Smooth muscle cell (in vitro differentiated cells): Measurements from ENCODE around the gene ACSF2. TPM values are rescaled to one million over a fixed set of nuclear protein-coding genes. Genes with fewer than 3 reads are reported as not detected.

Experiments used
- DNase-seq: peaks from one replicate; lab custom pipeline; 2025; ENCODE audit not compliant: unreplicated experiment; lab: John Stamatoyannopoulos, UW
- H2AFZ ChIP-seq: fragments of 200-600 bp; sonication (generic); 2 replicates; pipeline ENCODE4 v1.6.0; 2016; ENCODE audit warnings: antibody characterized with exemption, low read depth, mild to moderate bottlenecking
- H3F3A ChIP-seq: fragments of 200-600 bp; sonication (generic); 2 replicates; pipeline ENCODE4 v1.6.0; 2017; ENCODE audit warnings: antibody characterized with exemption, low read depth
- H3K27ac ChIP-seq: fragments of 200-600 bp; sonication (generic); 2 replicates; pipeline ENCODE4 v1.5.1; 2016; ENCODE audit warnings: low read depth, mild to moderate bottlenecking
- H3K27me3 ChIP-seq: fragments of 200-600 bp; sonication (generic); 2 replicates; pipeline ENCODE4 v1.6.1; 2016; ENCODE audit warnings: low read depth, mild to moderate bottlenecking
- H3K36me3 ChIP-seq: fragments of 200-600 bp; sonication (generic); 2 replicates; pipeline ENCODE4 v1.5.1; 2016; ENCODE audit warnings: low read depth
- H3K4me1 ChIP-seq: fragments of 200-600 bp; sonication (generic); 2 replicates; pipeline ENCODE4 v1.5.1; 2016; ENCODE audit warnings: low read depth
- H3K4me2 ChIP-seq: fragments of 200-600 bp; sonication (generic); 2 replicates; pipeline ENCODE4 v1.6.0; 2016; ENCODE audit warnings: mild to moderate bottlenecking
- H3K4me3 ChIP-seq: fragments of 200-600 bp; sonication (generic); 2 replicates; pipeline ENCODE4 v1.5.1; 2016; ENCODE audit warnings: mild to moderate bottlenecking
- H3K79me2 ChIP-seq: fragments of 200-600 bp; sonication (generic); 2 replicates; pipeline ENCODE4 v1.6.0; 2016; ENCODE audit warnings: low read depth, mild to moderate bottlenecking
- H3K9ac ChIP-seq: fragments of 200-600 bp; sonication (generic); 2 replicates; pipeline ENCODE4 v1.6.0; 2016; ENCODE audit warnings: low read depth
- H3K9me3 ChIP-seq: fragments of 200-600 bp; sonication (generic); replicated peaks from 2 replicates; pipeline ENCODE4 v1.5.1; 2016; ENCODE audit warnings: low read depth
- H4K20me1 ChIP-seq: fragments of 200-600 bp; sonication (generic); 2 replicates; pipeline ENCODE4 v1.6.0; 2016; ENCODE audit warnings: low read depth
- WGBS: methylation state at CpG from one replicate; pipeline ENCODE4 v1.1.7; 2016; ENCODE audit warnings: low lambda C conversion rate; 5-methylcytosine and 5-hydroxymethylcytosine counted together
- polyA plus RNA-seq: library from polyadenylated mRNA; unstranded; fragments of >200 nt; fragmentation: Nextera tagmentation; extraction: Ambion mirVana; gene quantifications from 2 replicates; pipeline ENCODE4 v1.2.1, GENCODE V29; 2016
- total RNA-seq: library from RNA; depleted of rRNA; stranded (reverse); fragments of >200 nt; gene quantifications from 2 replicates; pipeline ENCODE4 v1.2.3, GENCODE V29; 2014
- TF ChIP-seq, protein P1 (sequence below): fragments of 200-600 bp; sonication (generic); IDR thresholded peaks from 2 replicates; pipeline ENCODE4 v1.5.1; 2017; ENCODE audit warnings: borderline replicate concordance, mild to moderate bottlenecking, antibody characterized with exemption; ENCODE audit not compliant: insufficient read depth, poor library complexity, severe bottlenecking

The ACSF2 gene
- total and polyA plus RNA-seq, 2 experiments from 2014 or later, result 13.7 to 16.8 TPM

DNA sequence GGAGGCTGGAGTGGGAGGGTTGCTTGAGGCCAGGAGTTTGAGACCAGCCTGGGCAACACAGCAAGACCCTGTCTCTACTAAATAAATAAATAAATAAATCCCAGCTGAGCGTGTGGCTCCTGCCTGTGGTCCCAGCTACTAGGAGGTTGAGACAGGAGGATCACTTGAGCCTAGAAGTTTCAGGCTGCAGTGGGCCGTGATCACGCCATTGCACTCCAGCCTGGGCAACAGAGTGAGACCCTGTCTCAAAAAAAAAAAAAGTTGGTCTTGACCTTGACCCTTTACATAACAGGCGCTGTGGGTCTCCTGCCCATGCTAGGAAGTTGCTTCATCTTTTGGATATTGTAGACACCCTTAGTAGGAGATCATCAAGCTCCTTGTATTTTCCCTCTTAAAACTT lies 11.4 kb downstream of the ACSF2 start:
- Histone ChIP-seq H3K4me3 (no peak overlapping the region), H3K27me3 (no peaks in the 10 kb centered on the region), H3K9me3 (no peaks in the 10 kb centered on the region), H3K27ac (no peak overlapping the region), H3K4me2 (no peak overlapping the region), H2AFZ (no peak overlapping the region), H3K79me2 (no peaks in the 10 kb centered on the region), H3K9ac (no peak overlapping the region), H3K36me3 (no peaks in the 10 kb centered on the region), H3F3A (no peaks in the 10 kb centered on the region), H4K20me1 (peaks cover 8% of the 10 kb centered on the region), H3K4me1 (no peaks in the 10 kb centered on the region)
- no peak for DNase-seq
- TF ChIP-seq, protein P1, sequence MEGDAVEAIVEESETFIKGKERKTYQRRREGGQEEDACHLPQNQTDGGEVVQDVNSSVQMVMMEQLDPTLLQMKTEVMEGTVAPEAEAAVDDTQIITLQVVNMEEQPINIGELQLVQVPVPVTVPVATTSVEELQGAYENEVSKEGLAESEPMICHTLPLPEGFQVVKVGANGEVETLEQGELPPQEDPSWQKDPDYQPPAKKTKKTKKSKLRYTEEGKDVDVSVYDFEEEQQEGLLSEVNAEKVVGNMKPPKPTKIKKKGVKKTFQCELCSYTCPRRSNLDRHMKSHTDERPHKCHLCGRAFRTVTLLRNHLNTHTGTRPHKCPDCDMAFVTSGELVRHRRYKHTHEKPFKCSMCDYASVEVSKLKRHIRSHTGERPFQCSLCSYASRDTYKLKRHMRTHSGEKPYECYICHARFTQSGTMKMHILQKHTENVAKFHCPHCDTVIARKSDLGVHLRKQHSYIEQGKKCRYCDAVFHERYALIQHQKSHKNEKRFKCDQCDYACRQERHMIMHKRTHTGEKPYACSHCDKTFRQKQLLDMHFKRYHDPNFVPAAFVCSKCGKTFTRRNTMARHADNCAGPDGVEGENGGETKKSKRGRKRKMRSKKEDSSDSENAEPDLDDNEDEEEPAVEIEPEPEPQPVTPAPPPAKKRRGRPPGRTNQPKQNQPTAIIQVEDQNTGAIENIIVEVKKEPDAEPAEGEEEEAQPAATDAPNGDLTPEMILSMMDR, result no peak
- WGBS, result 100% methylated on average over 4 of the region's 4 CpGs

DNA sequence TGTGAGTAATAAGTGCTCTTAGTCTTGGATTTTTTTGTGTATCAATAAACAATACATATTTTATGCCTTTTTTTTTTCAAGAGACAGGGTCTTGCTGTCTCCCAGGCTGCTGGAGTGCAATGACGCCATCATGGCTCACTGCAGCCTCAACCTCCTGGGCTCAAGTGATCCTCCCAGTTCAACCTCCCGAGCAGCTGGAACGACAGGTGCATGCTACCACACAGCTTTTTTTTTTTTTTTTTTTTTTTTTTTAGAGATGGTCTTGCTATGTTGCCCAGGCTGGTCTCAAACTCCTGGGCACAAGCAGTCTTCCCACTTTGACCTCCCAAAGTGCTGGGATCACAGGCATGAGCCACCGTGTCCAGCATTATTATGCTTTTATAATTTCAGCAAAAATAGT lies 13.0 kb downstream of the ACSF2 start:
- no peak overlapping the region for H3K4me3 ChIP-seq
- peaks cover 8% of the 10 kb centered on the region for H3K4me1 ChIP-seq
- H3K36me3 ChIP-seq, result no peaks in the 10 kb centered on the region
- no peak for DNase-seq
- no peak overlapping the region for H2AFZ ChIP-seq
- no peaks in the 10 kb centered on the region for H3K27me3 ChIP-seq
- no peak overlapping the region for H3K4me2 ChIP-seq
- no peaks in the 10 kb centered on the region for H3K79me2 ChIP-seq
- peaks cover 20% of the 10 kb centered on the region for H4K20me1 ChIP-seq
- H3K9me3 ChIP-seq, result no peaks in the 10 kb centered on the region
- no peak overlapping the region for H3K27ac ChIP-seq
- TF ChIP-seq, protein P1, result no peak
- H3K9ac ChIP-seq, result no peak overlapping the region
- 96% methylated on average over 4 of the region's 4 CpGs for WGBS
- peaks cover 12% of the 10 kb centered on the region for H3F3A ChIP-seq

DNA sequence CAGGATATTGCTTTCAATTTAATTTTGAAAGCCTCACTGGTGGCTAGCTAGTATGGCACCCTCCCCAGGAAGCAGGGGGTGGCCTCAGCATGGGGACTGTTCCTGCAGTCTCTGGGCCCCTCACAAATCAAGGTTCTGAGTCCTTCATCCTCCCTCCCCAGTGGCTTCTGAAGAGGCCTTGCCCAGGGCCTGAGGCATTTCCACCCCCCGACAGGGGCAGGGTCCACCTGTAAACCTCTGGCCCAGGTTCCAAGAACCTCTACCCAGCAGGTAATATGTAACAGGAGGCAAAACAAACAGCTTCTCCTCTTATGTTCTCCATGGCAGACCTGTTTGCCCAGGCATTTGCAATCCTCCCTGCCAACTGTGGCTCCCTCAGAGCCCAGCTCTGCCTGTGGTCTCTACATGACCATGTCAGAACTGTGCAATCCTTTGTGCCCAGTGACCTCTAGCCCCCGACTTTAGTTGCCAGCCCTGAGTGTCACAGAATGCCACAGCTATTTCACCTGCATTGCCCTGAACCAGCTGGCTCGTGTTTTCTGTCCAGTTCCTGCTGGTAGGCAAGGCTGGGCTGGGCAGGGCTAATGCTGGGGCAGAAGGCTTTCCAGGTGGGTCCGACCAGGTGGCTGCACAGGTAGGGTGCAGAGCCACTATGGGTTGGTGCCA lies 14.3 kb downstream of the ACSF2 start:
- H3K27me3 ChIP-seq, result no peaks in the 10 kb centered on the region
- WGBS, result 96% methylated on average over 4 of the region's 4 CpGs
- H3K36me3 ChIP-seq, result no peaks in the 10 kb centered on the region
- no peak for DNase-seq
- no peaks in the 10 kb centered on the region for H3K79me2 ChIP-seq
- no peak overlapping the region for H3K4me2 ChIP-seq
- H4K20me1 ChIP-seq, result peaks cover 29% of the 10 kb centered on the region
- H2AFZ ChIP-seq, result no peak overlapping the region
- H3K9ac ChIP-seq, result no peak overlapping the region
- H3K4me1 ChIP-seq, result peaks cover 8% of the 10 kb centered on the region
- H3K4me3 ChIP-seq, result no peak overlapping the region
- TF ChIP-seq, protein P1, result no peak
- no peak overlapping the region for H3K27ac ChIP-seq
- H3K9me3 ChIP-seq, result no peaks in the 10 kb centered on the region
- peaks cover 12% of the 10 kb centered on the region for H3F3A ChIP-seq
